GM23248 (cell line): ENCODE measurements around the gene REL.

Experiments
- EZH2 ChIP-seq: fragments of 200-600 bp; sonication (generic); IDR thresholded peaks from 2 replicates; pipeline ENCODE4 v1.6.1; 2018; ENCODE audit warnings: antibody characterized with exemption, mild to moderate bottlenecking; ENCODE audit not compliant: insufficient read depth, poor library complexity, severe bottlenecking
- EZH2phosphoT487 ChIP-seq: fragments of 200-600 bp; sonication (generic); IDR thresholded peaks from 2 replicates; pipeline ENCODE4 v1.6.1; 2018; ENCODE audit warnings: antibody characterized with exemption, moderate library complexity, mild to moderate bottlenecking, low read depth; ENCODE audit not compliant: insufficient read depth

- TF ChIP-seq EZH2phosphoT487 (no peak), EZH2 (no peak)
These were observed 75.8 kb downstream of the REL start for GRCh38 chr2:60957224-60957623.
